HL-60 (cell line): ENCODE measurements around the gene UBE2G1.

Experiments
- DNase-seq, 2 experiments: peaks; one replicate each; pipeline ENCODE4 v3.0.0-alpha.2; 2010 to 2020; ENCODE audit warnings: low read depth in 1 of 2, low spot score in 1 of 2
- H3K27ac ChIP-seq: fragments of 250-450 bp; sonication (Bioruptor Pico); replicated peaks from 2 replicates; pipeline ENCODE4 v1.5.1; 2020; ENCODE audit warnings: mild to moderate bottlenecking, moderate library complexity
- H3K27me3 ChIP-seq: fragments of 250-450 bp; sonication (Bioruptor Pico); 2 replicates; pipeline ENCODE4 v1.5.1; 2021; ENCODE audit warnings: mild to moderate bottlenecking, moderate library complexity; ENCODE audit not compliant: insufficient read depth, poor library complexity, severe bottlenecking
- H3K4me3 ChIP-seq: replicated peaks from 2 replicates; pipeline ENCODE4 v1.5.1; 2011; ENCODE audit warnings: mild to moderate bottlenecking, control low read depth, low read length; ENCODE audit not compliant: insufficient read depth
- GABPA ChIP-seq: IDR thresholded peaks from 2 replicates; pipeline ENCODE4 v1.6.1; 2012; ENCODE audit warnings: low read depth
- POLR2AphosphoS5 ChIP-seq: IDR thresholded peaks from 2 replicates; pipeline ENCODE4 v1.6.1; 2012; ENCODE audit warnings: low read depth
- SPI1 ChIP-seq: IDR thresholded peaks from 2 replicates; pipeline ENCODE4 v1.6.1; 2012; ENCODE audit warnings: low read depth, mild to moderate bottlenecking, borderline replicate concordance
- TF ChIP-seq, protein P1 (sequence below): IDR thresholded peaks from 2 replicates; pipeline ENCODE4 v1.6.1; 2012; ENCODE audit warnings: low read depth; ENCODE audit not compliant: insufficient replicate concordance
- TF ChIP-seq, protein P2 (sequence below): IDR thresholded peaks from one replicate; pipeline ENCODE4 v1.5.1; 2011; ENCODE audit warnings: low read length, control low read depth, inconsistent platforms; ENCODE audit not compliant: insufficient read depth

The UBE2G1 gene

GRCh38 chr17:4297351-4297750 is 69.1 kb downstream of the UBE2G1 start:
- Histone ChIP-seq H3K27ac (no peak overlapping the region), H3K4me3 (no peak overlapping the region), H3K27me3 (no peaks in the 10 kb centered on the region)
- TF ChIP-seq GABPA (no peak), POLR2AphosphoS5 (no peak)
- TF ChIP-seq, protein P1, sequence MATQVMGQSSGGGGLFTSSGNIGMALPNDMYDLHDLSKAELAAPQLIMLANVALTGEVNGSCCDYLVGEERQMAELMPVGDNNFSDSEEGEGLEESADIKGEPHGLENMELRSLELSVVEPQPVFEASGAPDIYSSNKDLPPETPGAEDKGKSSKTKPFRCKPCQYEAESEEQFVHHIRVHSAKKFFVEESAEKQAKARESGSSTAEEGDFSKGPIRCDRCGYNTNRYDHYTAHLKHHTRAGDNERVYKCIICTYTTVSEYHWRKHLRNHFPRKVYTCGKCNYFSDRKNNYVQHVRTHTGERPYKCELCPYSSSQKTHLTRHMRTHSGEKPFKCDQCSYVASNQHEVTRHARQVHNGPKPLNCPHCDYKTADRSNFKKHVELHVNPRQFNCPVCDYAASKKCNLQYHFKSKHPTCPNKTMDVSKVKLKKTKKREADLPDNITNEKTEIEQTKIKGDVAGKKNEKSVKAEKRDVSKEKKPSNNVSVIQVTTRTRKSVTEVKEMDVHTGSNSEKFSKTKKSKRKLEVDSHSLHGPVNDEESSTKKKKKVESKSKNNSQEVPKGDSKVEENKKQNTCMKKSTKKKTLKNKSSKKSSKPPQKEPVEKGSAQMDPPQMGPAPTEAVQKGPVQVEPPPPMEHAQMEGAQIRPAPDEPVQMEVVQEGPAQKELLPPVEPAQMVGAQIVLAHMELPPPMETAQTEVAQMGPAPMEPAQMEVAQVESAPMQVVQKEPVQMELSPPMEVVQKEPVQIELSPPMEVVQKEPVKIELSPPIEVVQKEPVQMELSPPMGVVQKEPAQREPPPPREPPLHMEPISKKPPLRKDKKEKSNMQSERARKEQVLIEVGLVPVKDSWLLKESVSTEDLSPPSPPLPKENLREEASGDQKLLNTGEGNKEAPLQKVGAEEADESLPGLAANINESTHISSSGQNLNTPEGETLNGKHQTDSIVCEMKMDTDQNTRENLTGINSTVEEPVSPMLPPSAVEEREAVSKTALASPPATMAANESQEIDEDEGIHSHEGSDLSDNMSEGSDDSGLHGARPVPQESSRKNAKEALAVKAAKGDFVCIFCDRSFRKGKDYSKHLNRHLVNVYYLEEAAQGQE, result no peak
- TF ChIP-seq, protein P2, sequence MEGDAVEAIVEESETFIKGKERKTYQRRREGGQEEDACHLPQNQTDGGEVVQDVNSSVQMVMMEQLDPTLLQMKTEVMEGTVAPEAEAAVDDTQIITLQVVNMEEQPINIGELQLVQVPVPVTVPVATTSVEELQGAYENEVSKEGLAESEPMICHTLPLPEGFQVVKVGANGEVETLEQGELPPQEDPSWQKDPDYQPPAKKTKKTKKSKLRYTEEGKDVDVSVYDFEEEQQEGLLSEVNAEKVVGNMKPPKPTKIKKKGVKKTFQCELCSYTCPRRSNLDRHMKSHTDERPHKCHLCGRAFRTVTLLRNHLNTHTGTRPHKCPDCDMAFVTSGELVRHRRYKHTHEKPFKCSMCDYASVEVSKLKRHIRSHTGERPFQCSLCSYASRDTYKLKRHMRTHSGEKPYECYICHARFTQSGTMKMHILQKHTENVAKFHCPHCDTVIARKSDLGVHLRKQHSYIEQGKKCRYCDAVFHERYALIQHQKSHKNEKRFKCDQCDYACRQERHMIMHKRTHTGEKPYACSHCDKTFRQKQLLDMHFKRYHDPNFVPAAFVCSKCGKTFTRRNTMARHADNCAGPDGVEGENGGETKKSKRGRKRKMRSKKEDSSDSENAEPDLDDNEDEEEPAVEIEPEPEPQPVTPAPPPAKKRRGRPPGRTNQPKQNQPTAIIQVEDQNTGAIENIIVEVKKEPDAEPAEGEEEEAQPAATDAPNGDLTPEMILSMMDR, result no peak
- DNase-seq, result no peak

- Histone ChIP-seq H3K4me3 (no peak overlapping the region), H3K27ac (no peak overlapping the region), H3K27me3 (no peaks in the 10 kb centered on the region)
- TF ChIP-seq POLR2AphosphoS5 (no peak), GABPA (no peak), SPI1 (no peak)
- TF ChIP-seq, protein P2, result no peak
- TF ChIP-seq, protein P1, result no peak
- no peak for DNase-seq
These were observed 70.8 kb downstream of the UBE2G1 start for GRCh38 chr17:4295686-4296085.

DNA sequence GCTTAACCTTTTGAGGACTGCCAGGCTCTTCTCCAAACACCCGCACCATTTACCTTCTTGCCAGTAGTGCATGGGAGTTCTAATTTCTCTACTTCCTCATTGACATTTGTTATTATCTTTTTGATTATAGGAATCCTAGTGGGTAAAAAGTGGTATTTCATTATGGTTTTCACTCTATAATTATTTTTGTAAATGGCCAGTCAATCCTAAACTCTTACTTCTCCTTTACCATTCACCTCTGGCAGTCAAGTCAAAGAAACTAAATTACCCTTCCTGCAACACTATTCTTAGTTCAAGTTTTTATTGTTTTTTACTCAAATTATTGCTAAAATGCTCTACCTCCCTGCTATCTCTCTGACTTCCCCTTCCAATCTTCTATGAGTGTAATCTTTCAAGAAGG is 72.9 kb downstream of the UBE2G1 start:
- H3K4me3 ChIP-seq, result no peak overlapping the region
- TF ChIP-seq SPI1 (no peak), POLR2AphosphoS5 (no peak)
- H3K27me3 ChIP-seq, result no peaks in the 10 kb centered on the region
- no peak for DNase-seq
- H3K27ac ChIP-seq, result no peak overlapping the region

DNA sequence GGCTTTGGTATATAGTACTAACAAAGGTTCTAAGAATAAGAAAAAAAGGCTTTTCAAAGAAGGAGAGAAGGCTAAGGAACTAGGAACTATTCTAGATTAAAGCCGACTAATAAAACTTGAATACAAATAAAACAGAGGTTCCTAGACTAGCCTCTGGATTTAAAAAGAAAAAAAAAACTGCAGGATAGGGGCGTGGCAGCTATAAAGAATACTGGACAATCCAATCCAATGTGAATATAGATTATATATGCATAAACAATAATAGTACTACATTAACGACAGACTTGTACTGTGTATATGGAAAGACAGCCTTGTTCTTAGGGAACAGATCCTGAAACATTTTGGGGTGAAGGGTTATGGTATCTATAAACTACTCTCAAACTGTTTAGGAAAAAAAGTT is 78.8 kb downstream of the UBE2G1 start:
- no peak overlapping the region for H3K4me3 ChIP-seq
- TF ChIP-seq POLR2AphosphoS5 (no peak), GABPA (no peak), SPI1 (no peak)
- TF ChIP-seq, protein P2, result no peak
- TF ChIP-seq, protein P1, result no peak
- no peak for DNase-seq

More for the DNA sequence above, 78.8 kb downstream of the UBE2G1 start:
- H3K27me3 ChIP-seq, result no peaks in the 10 kb centered on the region
- H3K27ac ChIP-seq, result no peak overlapping the region
